HCT116 (cell line): ENCODE measurements around the gene GUCA2A. TPM values are rescaled to one million over a fixed set of nuclear protein-coding genes. Genes with fewer than 3 reads are reported as not detected.

Experiments
- ATAC-seq: fragments of 200-7000 bp; cut with Tn5 transposase; 2 replicates; pipeline ENCODE4 v1.9.1; 2020; ENCODE audit warnings: mild to moderate bottlenecking, moderate library complexity
- BruUV-seq: library from RNA; stranded (reverse); fragments of 400-500 nt; replicated peaks from 2 replicates; lab custom pipeline; 2021; lab: Mats Ljungman, UMichigan
- CTCF ChIA-PET: fragments of 300-600 bp; sonication (Branson Sonifier 250); formaldehyde crosslinking; loops from one replicate; lab custom pipeline; 2021; ENCODE audit warnings: antibody characterized with exemption; lab: Charles Lee
- POLR2A ChIA-PET: fragments of 300-600, 350-600 bp; sonication (Branson Sonifier 250); formaldehyde crosslinking; loops from one replicate; lab custom pipeline; 2021; ENCODE audit warnings: antibody characterized with exemption; lab: Charles Lee
- RAD21 ChIA-PET, 2 experiments: fragments of 300-600 bp; sonication (Branson Sonifier 250); formaldehyde crosslinking; loops; one replicate each; lab custom pipeline; 2023; ENCODE audit warnings: low total read pairs in 2 of 2; ENCODE audit not compliant: uncharacterized antibody in 2 of 2, unreplicated experiment in 2 of 2, low non-redundant PET in 1 of 2; lab: Charles Lee
- DNase-seq: peaks from one replicate; pipeline ENCODE4 v3.0.0-alpha.2; 2010; ENCODE audit warnings: low read depth, low spot score
- H2AFZ ChIP-seq: fragments of 200-600 bp; shearing (Covaris generic), sonication (generic); 2 replicates; pipeline ENCODE4 v1.6.1; 2017; ENCODE audit warnings: low read depth, mixed run types, mixed read lengths, antibody characterized with exemption, low read length; ENCODE audit not compliant: poor library complexity, severe bottlenecking
- H3K27ac ChIP-seq: 2 replicates; pipeline ENCODE4 v1.5.1; 2012; ENCODE audit warnings: low read depth, low read length
- H3K27me3 ChIP-seq: fragments of 200-600 bp; sonication (generic); 2 replicates; pipeline ENCODE4 v1.6.1; 2016; ENCODE audit warnings: mixed run types, low read length, mixed read lengths; ENCODE audit not compliant: insufficient read depth
- H3K36me3 ChIP-seq, 2 experiments: fragments of 200-500 bp in 1 of 2; fragments of 200-600 bp in 1 of 2; sonication (Bioruptor generic) in 1 of 2; sonication (generic) in 1 of 2; 2 replicates each; pipeline versions ENCODE4 v1.5.1 to v1.6.1; 2014 to 2016; ENCODE audit warnings: low read length in 2 of 2, inconsistent platforms in 1 of 2, mixed read lengths in 1 of 2, mixed run types in 1 of 2; ENCODE audit not compliant: insufficient read depth in 2 of 2, control insufficient read depth in 1 of 2
- H3K4me1 ChIP-seq, 2 experiments: fragments of 200-600 bp in 1 of 2; sonication (generic) in 1 of 2; 2 replicates each; pipeline versions ENCODE4 v1.5.1 to v1.6.1; 2012 to 2017; ENCODE audit warnings: low read length in 2 of 2, inconsistent platforms in 1 of 2, mild to moderate bottlenecking in 1 of 2, mixed read lengths in 1 of 2, mixed run types in 1 of 2, moderate library complexity in 1 of 2; ENCODE audit not compliant: insufficient read depth in 2 of 2, control insufficient read depth in 1 of 2
- H3K4me2 ChIP-seq: fragments of 200-600 bp; sonication (generic); 2 replicates; pipeline ENCODE4 v1.6.1; 2017; ENCODE audit warnings: mixed run types, low read length, mixed read lengths
- H3K4me3 ChIP-seq, 2 experiments: fragments of 200-600 bp in 1 of 2; sonication (generic) in 1 of 2; replicated peaks in 1 of 2; 2 replicates each; pipeline ENCODE4 v1.5.1; 2011 to 2016; ENCODE audit warnings: low read length in 2 of 2, control low read depth in 1 of 2, low read depth in 1 of 2, mild to moderate bottlenecking in 1 of 2, mixed read lengths in 1 of 2, mixed run types in 1 of 2
- H3K79me2 ChIP-seq: fragments of 200-600 bp; sonication (generic); 2 replicates; pipeline ENCODE4 v1.6.1; 2017; ENCODE audit warnings: mild to moderate bottlenecking, mixed run types, low read length, moderate library complexity, mixed read lengths; ENCODE audit not compliant: insufficient read depth
- H3K9ac ChIP-seq: fragments of 200-600 bp; sonication (generic); 2 replicates; pipeline ENCODE4 v1.6.1; 2016; ENCODE audit warnings: low read length, mixed read lengths
- H3K9me2 ChIP-seq: fragments of 200-600 bp; sonication (generic), shearing (Covaris generic); 2 replicates; pipeline ENCODE4 v1.6.1; 2017; ENCODE audit warnings: mixed run types, mild to moderate bottlenecking, moderate library complexity; ENCODE audit not compliant: insufficient read depth
- H3K9me3 ChIP-seq, 2 experiments: fragments of 200-500 bp in 1 of 2; fragments of 200-600 bp in 1 of 2; sonication (Bioruptor generic) in 1 of 2; sonication (generic) in 1 of 2; 2 replicates each; pipeline ENCODE4 v1.6.1; 2014 to 2017; ENCODE audit warnings: low read length in 2 of 2, mixed read lengths in 2 of 2, inconsistent platforms in 1 of 2, low read depth in 1 of 2, mild to moderate bottlenecking in 1 of 2, mixed run types in 1 of 2, moderate library complexity in 1 of 2; ENCODE audit not compliant: control insufficient read depth in 1 of 2, insufficient read depth in 1 of 2
- H4K20me1 ChIP-seq: fragments of 200-600 bp; sonication (generic), shearing (Covaris generic); 2 replicates; pipeline ENCODE4 v1.6.1; 2017; ENCODE audit warnings: mixed run types, mild to moderate bottlenecking, moderate library complexity; ENCODE audit not compliant: insufficient read depth
- CBX3 ChIP-seq: IDR thresholded peaks from 2 replicates; pipeline ENCODE4 v1.6.1; 2012; ENCODE audit warnings: low read depth
- CEBPB ChIP-seq: IDR thresholded peaks from 2 replicates; pipeline ENCODE4 v1.6.1; 2012; ENCODE audit warnings: low read depth
- EGR1 ChIP-seq: IDR thresholded peaks from 2 replicates; pipeline ENCODE4 v1.6.1; 2012; ENCODE audit warnings: low read depth
- MAX ChIP-seq: IDR thresholded peaks from 2 replicates; pipeline ENCODE4 v1.6.1; 2012
- POLR2AphosphoS5 ChIP-seq: IDR thresholded peaks from 2 replicates; pipeline ENCODE4 v1.6.1; 2011; ENCODE audit warnings: mild to moderate bottlenecking, low read depth, low read length, moderate library complexity
- RAD21 ChIP-seq: IDR thresholded peaks from 2 replicates; pipeline ENCODE4 v1.6.1; 2012; ENCODE audit warnings: low read depth, mild to moderate bottlenecking
- intact Hi-C: fragments of 100-400 bp; cut with micrococcal nuclease; formaldehyde crosslinking; loops from 2 replicates; pipeline ENCODE4 v1.10.0; 2022
- total RNA-seq: library from RNA; stranded (reverse); gene quantifications from one replicate; pipeline ENCODE4 v1.2.1, GENCODE V29; 2021; ENCODE audit not compliant: unreplicated experiment
- TF ChIP-seq, protein P1 (sequence below), 3 experiments: fragments of 200-600 bp in 1 of 3; sonication (generic) in 1 of 3; IDR thresholded peaks in 2 of 3; conservative IDR thresholded peaks in 1 of 3; 2 replicates each; pipeline ENCODE4 v1.5.1; 2012 to 2017; ENCODE audit warnings: low read depth in 2 of 3, low read length in 2 of 3, antibody characterized with exemption in 1 of 3, borderline replicate concordance in 1 of 3, control low read depth in 1 of 3, mild to moderate bottlenecking in 1 of 3, mixed read lengths in 1 of 3, mixed run types in 1 of 3, moderate library complexity in 1 of 3; ENCODE audit not compliant: insufficient read depth in 1 of 3

The GUCA2A gene
- total RNA-seq, 1 experiment from 2014 or later, result not detected

DNA sequence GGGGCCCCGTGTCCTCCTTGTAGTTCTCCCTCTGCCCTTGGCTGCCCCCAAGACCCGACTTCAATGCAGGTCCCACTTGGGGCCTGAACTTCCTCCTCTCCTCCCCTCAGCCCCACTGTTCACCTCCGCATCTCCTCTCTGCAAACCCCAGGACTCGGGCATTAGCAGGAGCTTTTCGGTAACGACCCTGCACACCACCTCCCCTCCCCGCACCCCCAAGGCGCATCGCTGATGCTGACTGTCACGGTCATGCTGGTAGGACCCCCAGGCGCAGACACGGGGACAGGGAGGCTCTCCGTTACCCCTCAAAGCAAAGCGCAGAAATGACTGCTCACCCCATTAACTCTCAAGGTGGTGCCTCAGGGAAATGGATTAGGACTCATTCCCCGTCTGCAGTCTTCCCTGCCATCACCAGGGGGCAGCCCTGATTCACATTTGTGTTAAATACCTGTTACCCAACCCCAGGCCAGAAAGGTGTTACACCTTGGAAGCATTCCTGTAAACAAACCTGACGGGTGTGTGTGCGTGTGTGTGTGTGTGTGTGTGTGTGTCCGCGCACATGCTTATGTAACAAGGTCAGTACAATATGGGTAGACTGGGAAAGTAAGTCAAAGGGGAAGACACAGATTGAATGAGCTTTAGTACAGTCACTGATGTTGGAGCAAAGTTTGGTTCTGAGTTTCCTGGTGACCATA lies 17.8 kb downstream of the GUCA2A start:
- Histone ChIP-seq H3K79me2 (no peaks in the 10 kb centered on the region), H3K36me3 (no peaks in the 10 kb centered on the region), H3K4me3 (no peak overlapping the region), H4K20me1 (no peaks in the 10 kb centered on the region), H3K9me3 (no peaks in the 10 kb centered on the region), H3K27ac (no peak overlapping the region), H3K9ac (no peak overlapping the region), H3K4me1 (peaks cover 0 to 8% of the 10 kb centered on the region in 2 experiments; a peak in 1 of 4 replicates), H3K27me3 (no peaks in the 10 kb centered on the region), H3K9me2 (no peaks in the 10 kb centered on the region), H2AFZ (peak overlapping the region; percentile 83), H3K4me2 (peak overlapping the region; percentile 26)
- ATAC-seq (peak; percentile 94), DNase-seq (peak; percentile 79)
- ChIA-PET CTCF (interaction anchor here (0.6 to 2.2 kb wide), 3 partner anchors 27 to 589 kb away, joined by 3 to 21 read pairs (median 3); no protein-coding TSS in a partner anchor), POLR2A (no interaction called here), RAD21 (interaction anchor here in 1 of 2 experiments (0.8 kb wide), 1 partner anchor 28 kb away, joined by 3 read pairs; no protein-coding TSS in a partner anchor)
- no TSS peak for BruUV-seq
- TF ChIP-seq MAX (peak; percentile 64), CEBPB (peak; percentile 74), CBX3 (peak; percentile 75; the same call in 1 of the 2 replicates), RAD21 (peak; percentile 95), EGR1 (no peak), POLR2AphosphoS5 (no peak)
- TF ChIP-seq, protein P1, sequence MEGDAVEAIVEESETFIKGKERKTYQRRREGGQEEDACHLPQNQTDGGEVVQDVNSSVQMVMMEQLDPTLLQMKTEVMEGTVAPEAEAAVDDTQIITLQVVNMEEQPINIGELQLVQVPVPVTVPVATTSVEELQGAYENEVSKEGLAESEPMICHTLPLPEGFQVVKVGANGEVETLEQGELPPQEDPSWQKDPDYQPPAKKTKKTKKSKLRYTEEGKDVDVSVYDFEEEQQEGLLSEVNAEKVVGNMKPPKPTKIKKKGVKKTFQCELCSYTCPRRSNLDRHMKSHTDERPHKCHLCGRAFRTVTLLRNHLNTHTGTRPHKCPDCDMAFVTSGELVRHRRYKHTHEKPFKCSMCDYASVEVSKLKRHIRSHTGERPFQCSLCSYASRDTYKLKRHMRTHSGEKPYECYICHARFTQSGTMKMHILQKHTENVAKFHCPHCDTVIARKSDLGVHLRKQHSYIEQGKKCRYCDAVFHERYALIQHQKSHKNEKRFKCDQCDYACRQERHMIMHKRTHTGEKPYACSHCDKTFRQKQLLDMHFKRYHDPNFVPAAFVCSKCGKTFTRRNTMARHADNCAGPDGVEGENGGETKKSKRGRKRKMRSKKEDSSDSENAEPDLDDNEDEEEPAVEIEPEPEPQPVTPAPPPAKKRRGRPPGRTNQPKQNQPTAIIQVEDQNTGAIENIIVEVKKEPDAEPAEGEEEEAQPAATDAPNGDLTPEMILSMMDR (IDR thresholded peaks at IDR 0.05 in 2 of 3, conservative IDR thresholded peaks at IDR 0.05 in 1 of 3; ENCODE audit: borderline replicate concordance in 1 of 3, insufficient read depth in 1 of 3, low read depth in 2 of 3, low read length in 2 of 3), result peak; percentile 83 to 89 (median 83)
- intact Hi-C loops, result loop anchor here (1.0 to 10.0 kb wide), 4 partner anchors 27 to 584 kb away; no protein-coding TSS in a partner anchor
